CD4-positive, alpha-beta T cell treated with Interleukin-6 for 4 hours (primary cell): ENCODE data around the gene FGF22.

Source experiments
- DNase-seq: peaks from one replicate; pipeline ENCODE4 v3.0.0-alpha.2; 2020; ENCODE audit warnings: mixed read lengths

FGF22 gene

GRCh38 chr19:681029-682019 lies 41.6 kb downstream of the FGF22 start:
- DNase-seq = peak; percentile 88

DNA sequence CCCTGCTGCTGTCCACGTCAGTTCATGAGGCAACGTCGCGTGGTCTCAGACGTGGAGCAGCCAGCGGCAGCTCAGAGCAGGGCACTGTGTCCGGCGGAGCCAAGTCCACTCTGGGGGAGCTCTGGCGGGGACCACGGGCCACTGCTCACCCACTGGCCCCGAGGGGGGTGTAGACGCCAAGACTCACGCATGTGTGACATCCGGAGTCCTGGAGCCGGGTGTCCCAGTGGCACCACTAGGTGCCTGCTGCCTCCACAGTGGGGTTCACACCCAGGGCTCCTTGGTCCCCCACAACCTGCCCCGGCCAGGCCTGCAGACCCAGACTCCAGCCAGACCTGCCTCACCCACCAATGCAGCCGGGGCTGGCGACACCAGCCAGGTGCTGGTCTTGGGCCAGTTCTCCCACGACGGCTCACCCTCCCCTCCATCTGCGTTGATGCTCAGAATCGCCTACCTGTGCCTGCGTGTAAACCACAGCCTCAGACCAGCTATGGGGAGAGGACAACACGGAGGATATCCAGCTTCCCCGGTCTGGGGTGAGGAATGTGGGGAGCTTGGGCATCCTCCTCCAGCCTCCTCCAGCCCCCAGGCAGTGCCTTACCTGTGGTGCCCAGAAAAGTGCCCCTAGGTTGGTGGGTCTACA lies 43.1 kb downstream of the FGF22 start:
- DNase-seq = no peak

DNA sequence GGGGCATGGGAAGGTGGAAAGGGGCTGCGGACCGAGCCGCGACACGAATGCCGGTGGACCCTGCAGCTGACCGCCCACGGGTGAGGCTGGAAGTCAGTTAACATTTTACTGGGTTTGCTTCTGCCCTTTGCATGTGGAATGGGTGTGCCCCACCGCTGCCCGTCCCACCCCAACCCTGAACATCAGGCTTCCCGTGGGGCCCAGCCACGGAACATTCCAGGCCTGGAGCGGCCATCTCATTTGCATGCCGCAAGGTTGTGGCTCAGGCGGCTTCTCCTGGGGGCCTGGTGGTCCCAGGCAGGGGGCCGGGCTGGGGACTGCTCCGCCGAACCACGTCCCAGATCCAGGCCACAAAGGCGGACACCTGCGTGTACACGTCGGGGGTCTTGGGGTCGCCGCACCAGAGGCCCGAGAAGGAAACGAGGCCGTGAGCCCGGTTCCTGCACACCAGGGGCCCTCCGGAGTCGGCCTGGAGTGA lies 45.8 kb downstream of the FGF22 start:
- no peak for DNase-seq

DNA sequence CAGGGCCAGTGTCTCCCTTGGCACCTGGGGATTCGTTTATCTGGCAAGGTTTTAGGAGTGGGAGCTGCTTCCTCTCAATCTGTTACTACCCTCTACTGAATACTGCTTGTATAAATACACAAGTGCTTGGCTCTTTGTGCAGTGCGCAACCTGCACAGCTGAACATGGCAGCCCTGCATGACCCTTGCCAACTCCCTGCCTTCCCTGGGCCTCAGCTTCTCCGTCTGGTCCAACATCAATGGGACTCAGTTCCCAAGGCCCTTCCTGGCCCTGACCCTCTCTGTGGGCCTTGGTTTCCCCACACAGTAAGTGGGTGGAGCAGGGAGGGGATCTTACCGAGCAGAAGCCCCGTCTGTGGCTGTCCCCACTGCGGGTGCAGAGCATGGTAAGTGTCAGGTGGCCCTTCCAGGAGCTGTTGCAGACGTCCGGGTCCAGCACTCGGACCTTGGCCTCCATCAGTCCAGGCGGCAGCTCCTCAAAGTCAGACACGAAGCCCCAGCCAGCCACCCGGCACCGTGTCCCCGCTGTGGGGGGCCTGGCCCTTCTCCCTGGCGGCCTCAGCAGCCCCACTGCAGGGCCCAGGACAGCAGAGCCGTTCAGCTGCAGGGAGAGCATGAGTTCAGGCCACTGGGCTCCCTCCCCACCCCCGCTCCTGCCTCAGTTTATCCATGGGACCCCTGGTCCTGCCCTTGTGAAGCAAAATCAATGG lies 47.1 kb downstream of the FGF22 start:
- no peak for DNase-seq

GRCh38 chr19:687569-688166 lies 48.0 kb downstream of the FGF22 start:
- DNase-seq = no peak

DNA sequence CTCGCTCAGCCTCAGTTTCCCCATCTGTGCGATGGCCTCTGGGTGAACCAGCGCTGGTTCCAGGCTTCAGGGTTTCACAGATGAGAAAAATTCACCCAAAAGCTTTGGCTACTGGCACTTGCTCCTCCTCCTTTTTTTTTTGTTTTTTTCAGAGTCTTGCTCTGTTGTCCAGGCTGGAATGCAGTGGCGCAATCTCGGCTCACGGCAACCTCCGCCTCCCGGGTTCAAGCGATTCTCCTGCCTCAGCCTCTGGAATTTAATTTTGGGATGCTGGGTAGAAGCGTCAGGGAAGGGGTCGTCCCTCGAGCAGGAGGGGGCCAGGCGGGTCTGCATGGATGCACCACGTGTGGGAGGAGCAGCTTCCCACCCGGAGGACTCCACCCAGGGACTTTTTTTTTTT lies 48.5 kb downstream of the FGF22 start:
- no peak for DNase-seq

DNA sequence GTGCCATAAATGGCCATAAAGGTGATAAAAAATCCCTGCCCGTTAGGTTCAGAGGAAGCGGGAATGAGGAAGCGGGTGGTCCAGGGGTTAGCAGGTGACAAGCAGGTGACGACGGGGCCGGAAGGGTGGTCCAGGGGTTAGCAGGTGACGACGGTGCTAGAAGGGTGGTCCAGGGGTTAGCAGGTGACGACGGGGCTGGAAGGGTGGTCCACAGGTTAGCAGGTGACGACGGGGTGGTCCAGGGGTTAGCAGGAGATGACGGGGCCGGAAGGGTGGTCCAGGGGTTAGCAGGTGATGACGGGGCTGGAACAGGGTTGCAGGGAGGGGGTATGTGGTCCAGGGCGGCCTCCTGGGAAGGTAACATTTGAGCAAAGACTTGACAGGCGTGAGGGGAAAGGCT lies 49.3 kb downstream of the FGF22 start:
- no peak for DNase-seq

DNA sequence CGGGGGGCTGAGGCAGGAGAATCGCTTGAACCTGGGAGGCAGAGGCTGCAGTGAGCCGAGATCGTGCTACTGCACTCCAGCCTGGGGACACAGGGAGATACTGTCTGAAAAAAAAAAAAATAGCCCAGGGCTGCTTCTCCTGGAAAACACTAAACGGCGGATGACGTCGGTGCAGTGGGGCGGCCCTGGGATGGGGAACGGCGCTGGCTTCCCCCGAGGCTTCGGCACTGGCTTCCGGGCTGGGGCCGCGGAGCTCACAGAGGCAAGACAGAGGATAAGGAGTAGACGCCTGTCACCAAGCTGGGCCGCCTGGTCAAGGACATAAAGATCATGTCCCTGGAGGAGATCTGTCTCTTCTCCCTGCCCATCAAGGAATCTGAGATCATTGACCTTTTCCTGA lies 50.5 kb downstream of the FGF22 start:
- DNase-seq = no peak
